ENCODE measurements around the gene CDH23. TPM values are rescaled to one million over a fixed set of nuclear protein-coding genes. Genes with fewer than 3 reads are reported as not detected.

CDH23 gene
- total and polyA plus RNA-seq, 4 experiments from 2014 or later: 1.8 to 5.4 (median 3.6) TPM

- peak overlapping the region in 1 of 7 donors; percentile 8 for H3K27ac Mint-ChIP-seq
- no peak overlapping the region for H3K4me3 ChIP-seq (ENCODE audit: low read length in 2 of 2)
- no peaks in the 10 kb centered on the region for H3K36me3 ChIP-seq (ENCODE audit: insufficient read depth, low read length)
- no peak overlapping the region for H3K4me3 Mint-ChIP-seq
- no peak for DNase-seq
- H3K9me3 ChIP-seq (ENCODE audit: control insufficient read depth in 1 of 2, low read length in 2 of 2): no peaks in the 10 kb centered on the region
- ChIA-PET POLR2A (ENCODE audit: partially characterized antibody) (interaction anchor here (1.7 kb wide), 1 partner anchor 10 kb away, joined by 7 read pairs; the partner anchor contains the start of gene PSAP), CTCF (ENCODE audit: partially characterized antibody) (interaction anchor here (0.5 to 1.3 kb wide), 2 partner anchors 145 to 247 kb away, joined by 3 to 4 read pairs; partner anchors contain the start of gene SPOCK2)
- H3K4me1 ChIP-seq (ENCODE audit: insufficient read depth, low read length): peaks cover 67% of the 10 kb centered on the region
- peaks cover 52 to 87% (median 70%) of the 10 kb centered on the region in 4 donors for H3K4me1 Mint-ChIP-seq
- no peaks in the 10 kb centered on the region for H3K27me3 ChIP-seq (ENCODE audit: insufficient read depth, low read length)
- no peaks in the 10 kb centered on the region for H3K27me3 Mint-ChIP-seq
- peaks cover 11 to 12% of the 10 kb centered on the region in 2 donors for H3K36me3 Mint-ChIP-seq
- no peak overlapping the region for H3K27ac ChIP-seq (ENCODE audit: low read depth, low read length)
- intact Hi-C loops (cut with micrococcal nuclease): no loop called here
- no peaks in the 10 kb centered on the region for H3K9me3 Mint-ChIP-seq
Observed at GRCh38 chr10:71840958-71841335, 444.2 kb downstream of the CDH23 start.

GRCh38 chr10:71842422-71842821 is 445.7 kb downstream of the CDH23 start:
- POLR2A ChIA-PET (ENCODE audit: partially characterized antibody): interaction anchor here (1.1 kb wide), 1 partner anchor 8 kb away, joined by 5 read pairs; the partner anchor contains the start of gene PSAP

GRCh38 chr10:71842856-71843686 is 446.4 kb downstream of the CDH23 start:
- CTCF ChIA-PET (ENCODE audit: partially characterized antibody): interaction anchor here (1.3 to 1.5 kb wide), 2 partner anchors 8 to 53 kb away, joined by 3 to 4 read pairs; partner anchors contain the start of gene PSAP
- POLR2A ChIA-PET (ENCODE audit: partially characterized antibody): interaction anchor here (1.1 kb wide), 1 partner anchor 8 kb away, joined by 5 read pairs; the partner anchor contains the start of gene PSAP
- H3K27ac Mint-ChIP-seq: no peak overlapping the region
- H3K4me1 ChIP-seq (ENCODE audit: insufficient read depth, low read length): peaks cover 51% of the 10 kb centered on the region
- H3K36me3 ChIP-seq (ENCODE audit: insufficient read depth, low read length): no peaks in the 10 kb centered on the region
- H3K4me3 ChIP-seq (ENCODE audit: low read length in 2 of 2): no peak overlapping the region
- no peak overlapping the region for H3K4me3 Mint-ChIP-seq
- H3K27me3 ChIP-seq (ENCODE audit: insufficient read depth, low read length): no peaks in the 10 kb centered on the region
- H3K4me1 Mint-ChIP-seq: peaks cover 48 to 83% (median 63%) of the 10 kb centered on the region in 4 donors
- intact Hi-C loops (cut with micrococcal nuclease): no loop called here
- H3K36me3 Mint-ChIP-seq: peaks cover 6 to 8% of the 10 kb centered on the region in 2 donors
- no peaks in the 10 kb centered on the region for H3K27me3 Mint-ChIP-seq
- no peaks in the 10 kb centered on the region for H3K9me3 ChIP-seq (ENCODE audit: control insufficient read depth in 1 of 2, low read length in 2 of 2)
- no peak for DNase-seq
- H3K9me3 Mint-ChIP-seq: no peaks in the 10 kb centered on the region
- no peak overlapping the region for H3K27ac ChIP-seq (ENCODE audit: low read depth, low read length)

More at GRCh38 chr10:71842422-71842821, 445.7 kb downstream of the CDH23 start:
- Mint-ChIP-seq H3K4me1 (peaks cover 50 to 83% (median 65%) of the 10 kb centered on the region in 4 donors), H3K4me3 (no peak overlapping the region), H3K27ac (no peak overlapping the region), H3K27me3 (no peaks in the 10 kb centered on the region), H3K36me3 (peaks cover 11% of the 10 kb centered on the region in 2 donors), H3K9me3 (no peaks in the 10 kb centered on the region)
- no peak for DNase-seq
- intact Hi-C loops (cut with micrococcal nuclease): no loop called here
- no peaks in the 10 kb centered on the region for H3K9me3 ChIP-seq (ENCODE audit: control insufficient read depth in 1 of 2, low read length in 2 of 2)
- H3K4me3 ChIP-seq (ENCODE audit: low read length in 2 of 2): no peak overlapping the region
- no peaks in the 10 kb centered on the region for H3K27me3 ChIP-seq (ENCODE audit: insufficient read depth, low read length)
- no peak overlapping the region for H3K27ac ChIP-seq (ENCODE audit: low read depth, low read length)
- H3K36me3 ChIP-seq (ENCODE audit: insufficient read depth, low read length): no peaks in the 10 kb centered on the region
- H3K4me1 ChIP-seq (ENCODE audit: insufficient read depth, low read length): peaks cover 58% of the 10 kb centered on the region
- CTCF ChIA-PET (ENCODE audit: partially characterized antibody): interaction anchor here (1.5 kb wide), 1 partner anchor 9 kb away, joined by 4 read pairs; the partner anchor contains the start of gene PSAP

- ChIA-PET POLR2A (ENCODE audit: partially characterized antibody) (no interaction called here), CTCF (ENCODE audit: partially characterized antibody) (interaction anchor here (1.3 kb wide), 1 partner anchor 52 kb away, joined by 3 read pairs; no protein-coding TSS in a partner anchor)
- H3K4me1 Mint-ChIP-seq: peaks cover 49 to 83% (median 64%) of the 10 kb centered on the region in 4 donors
- H3K27me3 ChIP-seq (ENCODE audit: insufficient read depth, low read length): no peaks in the 10 kb centered on the region
- no peaks in the 10 kb centered on the region for H3K9me3 ChIP-seq (ENCODE audit: control insufficient read depth in 1 of 2, low read length in 2 of 2)
- H3K36me3 ChIP-seq (ENCODE audit: insufficient read depth, low read length): no peaks in the 10 kb centered on the region
- H3K9me3 Mint-ChIP-seq: no peaks in the 10 kb centered on the region
- no peaks in the 10 kb centered on the region for H3K27me3 Mint-ChIP-seq
- H3K4me3 Mint-ChIP-seq: no peak overlapping the region
- intact Hi-C loops (cut with micrococcal nuclease): no loop called here
- H3K4me3 ChIP-seq (ENCODE audit: low read length in 2 of 2): no peak overlapping the region
- H3K36me3 Mint-ChIP-seq: peaks cover 2 to 6% of the 10 kb centered on the region in 2 donors
- H3K27ac ChIP-seq (ENCODE audit: low read depth, low read length): no peak overlapping the region
- DNase-seq: no peak
- H3K4me1 ChIP-seq (ENCODE audit: insufficient read depth, low read length): peaks cover 49% of the 10 kb centered on the region
- peak overlapping the region in 2 of 7 donors; percentile 27 to 53 for H3K27ac Mint-ChIP-seq
Observed at GRCh38 chr10:71844084-71844483, 447.4 kb downstream of the CDH23 start.

- Mint-ChIP-seq H3K27ac (no peak overlapping the region), H3K4me1 (peaks cover 49 to 85% (median 66%) of the 10 kb centered on the region in 4 donors), H3K4me3 (no peak overlapping the region), H3K9me3 (no peaks in the 10 kb centered on the region), H3K27me3 (no peaks in the 10 kb centered on the region), H3K36me3 (peaks cover 2 to 6% of the 10 kb centered on the region in 2 donors)
- no peaks in the 10 kb centered on the region for H3K9me3 ChIP-seq (ENCODE audit: control insufficient read depth in 1 of 2, low read length in 2 of 2)
- H3K36me3 ChIP-seq (ENCODE audit: insufficient read depth, low read length): no peaks in the 10 kb centered on the region
- H3K27ac ChIP-seq (ENCODE audit: low read depth, low read length): no peak overlapping the region
- H3K4me1 ChIP-seq (ENCODE audit: insufficient read depth, low read length): peaks cover 55% of the 10 kb centered on the region
- CTCF ChIA-PET (ENCODE audit: partially characterized antibody): interaction anchor here (0.5 to 1.3 kb wide), 2 partner anchors 51 to 1296 kb away, joined by 3 to 4 read pairs; no protein-coding TSS in a partner anchor
- intact Hi-C loops (cut with micrococcal nuclease): no loop called here
- POLR2A ChIA-PET (ENCODE audit: partially characterized antibody): no interaction called here
- no peak for DNase-seq
- H3K4me3 ChIP-seq (ENCODE audit: low read length in 2 of 2): no peak overlapping the region
- H3K27me3 ChIP-seq (ENCODE audit: insufficient read depth, low read length): no peaks in the 10 kb centered on the region
Observed at GRCh38 chr10:71844695-71845094, 448.0 kb downstream of the CDH23 start.

GRCh38 chr10:71845410-71846405 is 449.0 kb downstream of the CDH23 start:
- Histone ChIP-seq H3K27me3 (ENCODE audit: insufficient read depth, low read length) (no peaks in the 10 kb centered on the region), H3K27ac (ENCODE audit: low read depth, low read length) (no peak overlapping the region), H3K4me3 (ENCODE audit: low read length in 2 of 2) (no peak overlapping the region), H3K9me3 (ENCODE audit: control insufficient read depth in 1 of 2, low read length in 2 of 2) (no peaks in the 10 kb centered on the region), H3K36me3 (ENCODE audit: insufficient read depth, low read length) (no peaks in the 10 kb centered on the region), H3K4me1 (ENCODE audit: insufficient read depth, low read length) (peaks cover 55% of the 10 kb centered on the region)
- Mint-ChIP-seq H3K4me3 (peak overlapping the region in 1 of 8 donors; percentile 41), H3K4me1 (peaks cover 49 to 85% (median 67%) of the 10 kb centered on the region in 4 donors), H3K9me3 (no peaks in the 10 kb centered on the region), H3K36me3 (peaks cover 6 to 10% of the 10 kb centered on the region in 2 donors), H3K27me3 (no peaks in the 10 kb centered on the region), H3K27ac (peak overlapping the region in 2 of 7 donors; percentile 37 to 43)
- POLR2A ChIA-PET (ENCODE audit: partially characterized antibody): no interaction called here
- intact Hi-C loops (cut with micrococcal nuclease): no loop called here
- CTCF ChIA-PET (ENCODE audit: partially characterized antibody): interaction anchor here (0.7 kb wide), 1 partner anchor 314 kb away, joined by 3 read pairs; no protein-coding TSS in a partner anchor
- no peak for DNase-seq

All from CD4-positive, alpha-beta memory T cell (primary cell).